VCaP (cell line): ENCODE measurements around the gene FYN.
"Not testable (repeated sequence)": the region's sequence is repeated elsewhere in the genome, so short reads cannot be mapped to it uniquely, and the experiment has no call there.

Experiments used
- H3K27ac ChIP-seq: fragments of 450-650 bp; 2 replicates; pipeline ENCODE4 v1.5.1; 2017
- TF ChIP-seq, protein P1 (sequence below): fragments of 450-650 bp; conservative IDR thresholded peaks from 2 replicates; pipeline ENCODE4 v1.5.1; 2017; ENCODE audit warnings: mild to moderate bottlenecking, moderate library complexity

The FYN gene

DNA sequence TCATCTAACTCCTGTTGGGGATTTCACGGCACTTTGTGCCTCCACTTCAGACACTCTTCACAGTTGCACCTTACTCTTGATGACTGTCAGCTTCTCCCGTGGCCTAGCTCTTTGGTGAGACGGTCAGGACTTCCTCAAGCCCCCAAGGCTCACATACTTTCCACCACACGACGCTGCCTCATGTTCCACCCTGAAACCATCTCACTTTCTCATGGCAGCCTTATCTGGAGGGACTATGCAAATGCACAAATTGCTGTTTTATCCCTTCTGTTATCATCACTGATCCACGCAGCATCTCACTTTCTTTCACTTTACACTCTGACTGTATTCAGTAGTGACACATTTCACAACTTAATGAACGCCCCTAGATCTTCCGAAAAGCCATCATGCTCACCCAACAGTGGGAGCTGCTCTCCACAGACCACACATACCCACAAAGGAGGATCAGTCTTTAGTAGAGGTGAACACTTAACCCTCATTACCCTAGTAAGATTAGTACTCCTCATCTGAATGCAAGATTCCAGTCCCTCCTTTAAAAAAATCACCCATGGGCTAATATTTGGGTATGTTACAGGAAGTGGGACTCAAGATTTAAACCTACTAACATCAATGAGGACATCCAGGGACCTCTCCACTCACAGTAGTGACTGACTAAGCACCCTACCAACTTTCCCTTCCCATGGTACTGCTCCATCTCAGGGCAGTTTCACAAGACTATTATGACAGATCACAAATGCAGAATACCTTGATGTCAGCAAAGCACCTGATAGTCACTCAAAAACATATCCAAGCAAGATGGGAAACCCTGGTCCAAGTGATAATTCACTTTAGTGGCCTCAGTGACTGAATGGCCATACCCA lies 35.4 kb downstream of the FYN start:
- H3K27ac ChIP-seq, result no peak overlapping the region
- TF ChIP-seq, protein P1, sequence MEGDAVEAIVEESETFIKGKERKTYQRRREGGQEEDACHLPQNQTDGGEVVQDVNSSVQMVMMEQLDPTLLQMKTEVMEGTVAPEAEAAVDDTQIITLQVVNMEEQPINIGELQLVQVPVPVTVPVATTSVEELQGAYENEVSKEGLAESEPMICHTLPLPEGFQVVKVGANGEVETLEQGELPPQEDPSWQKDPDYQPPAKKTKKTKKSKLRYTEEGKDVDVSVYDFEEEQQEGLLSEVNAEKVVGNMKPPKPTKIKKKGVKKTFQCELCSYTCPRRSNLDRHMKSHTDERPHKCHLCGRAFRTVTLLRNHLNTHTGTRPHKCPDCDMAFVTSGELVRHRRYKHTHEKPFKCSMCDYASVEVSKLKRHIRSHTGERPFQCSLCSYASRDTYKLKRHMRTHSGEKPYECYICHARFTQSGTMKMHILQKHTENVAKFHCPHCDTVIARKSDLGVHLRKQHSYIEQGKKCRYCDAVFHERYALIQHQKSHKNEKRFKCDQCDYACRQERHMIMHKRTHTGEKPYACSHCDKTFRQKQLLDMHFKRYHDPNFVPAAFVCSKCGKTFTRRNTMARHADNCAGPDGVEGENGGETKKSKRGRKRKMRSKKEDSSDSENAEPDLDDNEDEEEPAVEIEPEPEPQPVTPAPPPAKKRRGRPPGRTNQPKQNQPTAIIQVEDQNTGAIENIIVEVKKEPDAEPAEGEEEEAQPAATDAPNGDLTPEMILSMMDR, result no peak

GRCh38 chr6:111837007-111837406 lies 36.2 kb downstream of the FYN start:
- TF ChIP-seq, protein P1, result no peak
- no peak overlapping the region for H3K27ac ChIP-seq

DNA sequence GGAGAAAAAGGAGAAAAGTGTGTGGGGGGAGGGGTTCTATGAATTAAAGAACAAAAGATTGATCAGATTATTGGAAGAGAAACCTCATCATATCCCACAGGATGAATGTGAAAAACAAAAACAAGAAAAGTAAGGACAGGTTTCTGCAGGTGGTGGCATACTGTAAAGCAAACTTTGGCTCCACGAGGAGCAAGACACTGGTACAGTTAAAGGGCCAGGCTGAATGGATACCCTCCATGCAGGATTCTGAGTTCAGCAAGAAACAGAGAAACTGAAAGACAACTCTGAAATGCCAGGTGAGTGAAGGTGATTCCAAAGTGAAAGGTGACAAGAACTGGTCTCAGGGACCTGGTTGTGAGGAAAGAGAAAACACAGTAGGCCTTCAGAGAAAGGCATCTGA lies 37.4 kb downstream of the FYN start:
- TF ChIP-seq, protein P1, result no peak

GRCh38 chr6:111835398-111835797 lies 37.9 kb downstream of the FYN start:
- not testable (repeated sequence) for H3K27ac ChIP-seq

More for the DNA sequence above, 37.4 kb downstream of the FYN start:
- H3K27ac ChIP-seq, result no peak overlapping the region

DNA sequence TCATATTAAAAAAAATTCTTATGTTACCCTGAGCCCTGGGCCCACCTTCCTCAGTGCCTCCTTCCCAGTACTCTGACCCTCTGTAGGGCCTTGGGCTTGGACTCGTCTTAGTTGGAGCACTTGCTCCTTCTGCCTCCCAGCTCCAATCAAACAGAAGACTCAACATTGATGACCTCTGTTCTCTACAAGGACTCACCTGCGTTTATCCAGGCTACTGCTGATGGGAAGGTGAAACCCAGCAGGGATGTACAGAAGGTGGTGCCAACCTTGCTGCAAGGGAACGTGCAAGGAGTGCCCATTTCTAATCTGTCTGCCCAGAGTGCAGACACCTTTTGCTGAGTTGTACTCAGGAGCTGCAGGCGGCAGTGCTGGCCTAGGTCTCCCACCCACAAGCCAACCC lies 38.9 kb downstream of the FYN start:
- TF ChIP-seq, protein P1, result no peak
- no peak overlapping the region for H3K27ac ChIP-seq

DNA sequence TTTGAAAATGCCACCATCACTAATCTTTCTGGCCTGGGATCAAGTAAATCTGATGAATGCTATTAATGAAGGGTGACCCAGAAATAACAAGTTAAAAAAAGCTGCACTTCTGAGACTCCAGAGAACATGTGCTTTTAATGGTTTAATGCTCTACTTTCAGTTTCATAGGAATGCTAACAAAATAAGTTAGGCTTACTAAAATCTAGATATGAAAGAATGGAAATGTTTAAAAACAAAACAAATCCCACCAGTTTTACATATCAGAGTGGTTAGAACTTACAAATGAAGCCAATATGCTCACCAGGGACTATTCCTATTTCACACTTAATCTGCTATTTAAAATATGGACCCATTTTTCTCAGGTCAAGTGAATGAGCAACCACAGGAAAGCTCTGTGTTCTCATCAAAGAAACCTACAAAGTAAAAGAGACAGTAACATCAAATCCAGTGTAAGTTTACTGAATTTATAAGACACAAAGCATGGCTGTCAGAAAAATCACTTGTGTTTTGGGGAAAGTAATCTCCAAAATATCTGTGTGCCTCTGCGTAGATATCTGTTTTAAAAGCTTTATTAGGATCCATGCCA lies 40.3 kb downstream of the FYN start:
- TF ChIP-seq, protein P1, result no peak

DNA sequence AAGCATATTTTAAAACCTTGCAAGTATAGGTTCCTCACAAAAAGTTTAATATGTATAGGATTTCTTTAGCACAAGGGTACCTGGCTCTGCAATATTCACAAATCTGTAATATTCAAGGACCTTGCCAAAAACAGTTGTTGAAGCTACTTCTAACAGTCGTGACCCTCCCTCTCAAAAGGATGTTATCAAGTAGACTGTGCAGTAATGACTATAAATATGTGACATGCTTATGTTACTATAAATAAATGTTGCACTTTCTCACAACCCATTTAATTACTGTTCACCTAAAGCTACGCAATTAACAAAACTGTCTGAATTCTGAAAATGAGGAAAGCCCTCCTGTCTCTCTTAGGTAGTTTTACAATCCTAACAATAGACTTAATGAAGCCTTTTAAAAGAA lies 41.8 kb downstream of the FYN start:
- TF ChIP-seq, protein P1, result no peak
- H3K27ac ChIP-seq, result no peak overlapping the region

More for the DNA sequence above, 40.3 kb downstream of the FYN start:
- no peak overlapping the region for H3K27ac ChIP-seq

DNA sequence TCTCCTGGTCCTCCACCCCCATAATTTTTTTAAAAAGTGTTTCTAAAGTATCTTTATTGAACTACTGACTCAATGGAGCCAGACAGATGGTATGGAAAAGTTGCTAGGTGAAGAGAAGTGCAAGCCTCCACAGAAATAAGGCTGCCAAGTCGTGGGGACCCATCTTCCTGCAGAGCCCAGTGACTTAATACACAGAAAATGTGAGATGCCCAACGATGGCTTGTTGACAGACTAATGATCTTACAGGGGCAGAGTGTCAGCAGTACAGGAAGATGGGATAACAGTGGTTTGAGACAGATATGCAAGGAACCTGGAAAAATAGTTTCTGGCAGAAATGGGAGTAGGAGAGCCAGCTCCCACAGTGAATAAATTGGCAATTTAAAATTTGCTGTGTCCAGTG lies 43.3 kb downstream of the FYN start:
- H3K27ac ChIP-seq, result no peak overlapping the region
- TF ChIP-seq, protein P1, result no peak
